ENCODE measurements around the gene UST. TPM values are rescaled to one million over a fixed set of nuclear protein-coding genes. Genes with fewer than 3 reads are reported as not detected.
A peak's percentile ranks its signal among the peaks of the same experiment; 100 is the strongest.

The UST gene
- total and polyA plus RNA-seq, 7 experiments from 2014 or later = 0.35 to 2.6 (median 0.46) TPM; not detected in 2

- Histone ChIP-seq H3K9me3 (ENCODE audit: control insufficient read depth in 2 of 3, low read length in 3 of 3) (no peaks in the 10 kb centered on the region), H3K36me3 (ENCODE audit: control insufficient read depth in 2 of 3, insufficient read depth in 3 of 3, low read length in 3 of 3) (no peaks in the 10 kb centered on the region), H3K4me1 (ENCODE audit: control insufficient read depth in 2 of 2, insufficient read depth in 2 of 2, low read length in 2 of 2) (no peaks in the 10 kb centered on the region), H3K27ac (ENCODE audit: low read depth, low read length) (no peak overlapping the region), H3K27me3 (ENCODE audit: control insufficient read depth in 2 of 2, insufficient read depth in 2 of 2, low read length in 2 of 2) (no peaks in the 10 kb centered on the region), H3K4me3 (ENCODE audit: low read length) (no peak overlapping the region)
- Mint-ChIP-seq H3K4me1 (peaks cover 0 to 54% (median 10%) of the 10 kb centered on the region in 7 donors), H3K27ac (peak overlapping the region in 3 of 9 donors; percentile 2 to 60 (median 46)), H3K4me3 (peak overlapping the region in 1 of 10 donors; percentile 10), H3K36me3 (peaks cover 0 to 45% (median 0%) of the 10 kb centered on the region in 5 donors), H3K27me3 (no peaks in the 10 kb centered on the region), H3K9me3 (peaks cover 0 to 12% (median 0%) of the 10 kb centered on the region in 11 donors)
- intact Hi-C loops (cut with micrococcal nuclease) = loop anchor here in 1 of 2 donors (1.0 kb wide), 1 partner anchor 9 kb away; no protein-coding TSS in a partner anchor
- ChIA-PET POLR2A (interaction anchor here (0.7 to 1.9 kb wide), 4 partner anchors 9 to 47 kb away, joined by 3 to 5 read pairs (median 4); no protein-coding TSS in a partner anchor), CTCF (interaction anchor here (0.6 to 3.4 kb wide), 6 partner anchors 9 to 359 kb away, joined by 3 to 17 read pairs (median 3); no protein-coding TSS in a partner anchor)
- DNase-seq (peak in 2 of 9 donors; percentile 25 to 27), ATAC-seq (no peak)
Measured at GRCh38 chr6:149075616-149076354, 329.0 kb downstream of the UST start.

GRCh38 chr6:149076355-149076734 is 329.5 kb downstream of the UST start:
- ATAC-seq (no peak), DNase-seq (no peak)
- Mint-ChIP-seq H3K4me1 (peaks cover 0 to 60% (median 10%) of the 10 kb centered on the region in 7 donors), H3K27me3 (no peaks in the 10 kb centered on the region), H3K9me3 (peaks cover 0 to 12% (median 0%) of the 10 kb centered on the region in 11 donors), H3K27ac (peak overlapping the region in 2 of 9 donors; percentile 2 to 46), H3K36me3 (peaks cover 0 to 50% (median 0%) of the 10 kb centered on the region in 5 donors), H3K4me3 (peak overlapping the region in 1 of 10 donors; percentile 10)
- H3K4me3 ChIP-seq (ENCODE audit: low read length) = no peak overlapping the region
- H3K27me3 ChIP-seq (ENCODE audit: control insufficient read depth in 2 of 2, insufficient read depth in 2 of 2, low read length in 2 of 2) = no peaks in the 10 kb centered on the region
- intact Hi-C loops (cut with micrococcal nuclease) = no loop called here
- H3K27ac ChIP-seq (ENCODE audit: low read depth, low read length) = no peak overlapping the region
- H3K4me1 ChIP-seq (ENCODE audit: control insufficient read depth in 2 of 2, insufficient read depth in 2 of 2, low read length in 2 of 2) = no peaks in the 10 kb centered on the region
- ChIA-PET CTCF (interaction anchor here (1.2 to 3.4 kb wide), 3 partner anchors 11 to 358 kb away, joined by 3 to 17 read pairs (median 3); no protein-coding TSS in a partner anchor), POLR2A (interaction anchor here (1.9 kb wide), 1 partner anchor 12 kb away, joined by 5 read pairs; no protein-coding TSS in a partner anchor)
- no peaks in the 10 kb centered on the region for H3K9me3 ChIP-seq (ENCODE audit: control insufficient read depth in 2 of 3, low read length in 3 of 3)
- no peaks in the 10 kb centered on the region for H3K36me3 ChIP-seq (ENCODE audit: control insufficient read depth in 2 of 3, insufficient read depth in 3 of 3, low read length in 3 of 3)

- peak overlapping the region in 1 of 10 donors; percentile 72 for H3K4me3 Mint-ChIP-seq
- no peak overlapping the region for H3K4me3 ChIP-seq (ENCODE audit: low read length)
- CTCF ChIA-PET = interaction anchor here (0.7 to 3.4 kb wide), 7 partner anchors 12 to 489 kb away, joined by 3 to 17 read pairs (median 3); no protein-coding TSS in a partner anchor
- H3K27me3 ChIP-seq (ENCODE audit: control insufficient read depth in 2 of 2, insufficient read depth in 2 of 2, low read length in 2 of 2) = no peaks in the 10 kb centered on the region
- peaks cover 0 to 68% (median 10%) of the 10 kb centered on the region in 7 donors for H3K4me1 Mint-ChIP-seq
- POLR2A ChIA-PET = interaction anchor here (0.7 to 1.9 kb wide), 2 partner anchors 13 to 38 kb away, joined by 3 to 5 read pairs; no protein-coding TSS in a partner anchor
- H3K4me1 ChIP-seq (ENCODE audit: control insufficient read depth in 2 of 2, insufficient read depth in 2 of 2, low read length in 2 of 2) = no peaks in the 10 kb centered on the region
- peak overlapping the region in 1 of 9 donors; percentile 85 for H3K27ac Mint-ChIP-seq
- peaks cover 0 to 7% (median 0%) of the 10 kb centered on the region in 11 donors for H3K9me3 Mint-ChIP-seq
- no peaks in the 10 kb centered on the region for H3K27me3 Mint-ChIP-seq
- no peaks in the 10 kb centered on the region for H3K9me3 ChIP-seq (ENCODE audit: control insufficient read depth in 2 of 3, low read length in 3 of 3)
- DNase-seq (no peak), ATAC-seq (no peak)
- intact Hi-C loops (cut with micrococcal nuclease) = no loop called here
- peaks cover 0 to 43% (median 0%) of the 10 kb centered on the region in 5 donors for H3K36me3 Mint-ChIP-seq
- no peak overlapping the region for H3K27ac ChIP-seq (ENCODE audit: low read depth, low read length)
- H3K36me3 ChIP-seq (ENCODE audit: control insufficient read depth in 2 of 3, insufficient read depth in 3 of 3, low read length in 3 of 3) = no peaks in the 10 kb centered on the region
Measured at GRCh38 chr6:149077208-149077607, 330.4 kb downstream of the UST start.

GRCh38 chr6:149078211-149078782 is 331.5 kb downstream of the UST start:
- peaks cover 5 to 79% (median 21%) of the 10 kb centered on the region in 7 donors for H3K4me1 Mint-ChIP-seq
- no peaks in the 10 kb centered on the region for H3K27me3 Mint-ChIP-seq
- DNase-seq (no peak), ATAC-seq (no peak)
- H3K27me3 ChIP-seq (ENCODE audit: control insufficient read depth in 2 of 2, insufficient read depth in 2 of 2, low read length in 2 of 2) = no peaks in the 10 kb centered on the region
- peaks cover 9 to 10% of the 10 kb centered on the region in 2 donors for H3K4me1 ChIP-seq (ENCODE audit: control insufficient read depth in 2 of 2, insufficient read depth in 2 of 2, low read length in 2 of 2)
- peaks cover 0 to 4% (median 0%) of the 10 kb centered on the region in 11 donors for H3K9me3 Mint-ChIP-seq
- no peaks in the 10 kb centered on the region for H3K36me3 ChIP-seq (ENCODE audit: control insufficient read depth in 2 of 3, insufficient read depth in 3 of 3, low read length in 3 of 3)
- H3K4me3 Mint-ChIP-seq = no peak overlapping the region
- peaks cover 0 to 39% (median 0%) of the 10 kb centered on the region in 5 donors for H3K36me3 Mint-ChIP-seq
- H3K27ac Mint-ChIP-seq = no peak overlapping the region
- no peaks in the 10 kb centered on the region for H3K9me3 ChIP-seq (ENCODE audit: control insufficient read depth in 2 of 3, low read length in 3 of 3)
- ChIA-PET POLR2A (interaction anchor here (0.8 kb wide), 1 partner anchor 33 kb away, joined by 3 read pairs; no protein-coding TSS in a partner anchor), CTCF (interaction anchor here (0.6 to 3.4 kb wide), 3 partner anchors 12 to 437 kb away, joined by 3 to 17 read pairs (median 7); no protein-coding TSS in a partner anchor)
- no peak overlapping the region for H3K27ac ChIP-seq (ENCODE audit: low read depth, low read length)
- intact Hi-C loops (cut with micrococcal nuclease) = no loop called here
- no peak overlapping the region for H3K4me3 ChIP-seq (ENCODE audit: low read length)

GRCh38 chr6:149079456-149079855 is 332.6 kb downstream of the UST start:
- Histone ChIP-seq H3K4me1 (ENCODE audit: control insufficient read depth in 2 of 2, insufficient read depth in 2 of 2, low read length in 2 of 2) (peaks cover 10 to 21% of the 10 kb centered on the region in 2 donors), H3K9me3 (ENCODE audit: control insufficient read depth in 2 of 3, low read length in 3 of 3) (no peaks in the 10 kb centered on the region), H3K36me3 (ENCODE audit: control insufficient read depth in 2 of 3, insufficient read depth in 3 of 3, low read length in 3 of 3) (no peaks in the 10 kb centered on the region), H3K4me3 (ENCODE audit: low read length) (no peak overlapping the region), H3K27me3 (ENCODE audit: control insufficient read depth in 2 of 2, insufficient read depth in 2 of 2, low read length in 2 of 2) (no peaks in the 10 kb centered on the region), H3K27ac (ENCODE audit: low read depth, low read length) (no peak overlapping the region)
- Mint-ChIP-seq H3K27ac (peak overlapping the region in 2 of 9 donors; percentile 36), H3K36me3 (peaks cover 0 to 30% (median 0%) of the 10 kb centered on the region in 5 donors), H3K4me3 (no peak overlapping the region), H3K9me3 (peaks cover 0 to 2% (median 0%) of the 10 kb centered on the region in 11 donors), H3K4me1 (peaks cover 10 to 87% (median 33%) of the 10 kb centered on the region in 7 donors), H3K27me3 (no peaks in the 10 kb centered on the region)
- intact Hi-C loops (cut with micrococcal nuclease) = no loop called here
- POLR2A ChIA-PET = no interaction called here
- DNase-seq = no peak
- CTCF ChIA-PET = interaction anchor here (1.4 to 2.3 kb wide), 3 partner anchors 17 to 354 kb away, joined by 4 to 22 read pairs (median 4); no protein-coding TSS in a partner anchor
- ATAC-seq = no peak

GRCh38 chr6:149079911-149080491 is 333.2 kb downstream of the UST start:
- Mint-ChIP-seq H3K4me1 (peaks cover 10 to 87% (median 38%) of the 10 kb centered on the region in 7 donors), H3K4me3 (no peak overlapping the region), H3K27me3 (no peaks in the 10 kb centered on the region), H3K27ac (peak overlapping the region in 1 of 9 donors; percentile 20), H3K36me3 (peaks cover 0 to 29% (median 0%) of the 10 kb centered on the region in 5 donors), H3K9me3 (peaks cover 0 to 2% (median 0%) of the 10 kb centered on the region in 11 donors)
- ChIA-PET POLR2A (no interaction called here), CTCF (interaction anchor here (0.9 to 2.3 kb wide), 7 partner anchors 17 to 437 kb away, joined by 3 to 22 read pairs (median 4); no protein-coding TSS in a partner anchor)
- H3K4me3 ChIP-seq (ENCODE audit: low read length) = no peak overlapping the region
- H3K36me3 ChIP-seq (ENCODE audit: control insufficient read depth in 2 of 3, insufficient read depth in 3 of 3, low read length in 3 of 3) = no peaks in the 10 kb centered on the region
- H3K27me3 ChIP-seq (ENCODE audit: control insufficient read depth in 2 of 2, insufficient read depth in 2 of 2, low read length in 2 of 2) = no peaks in the 10 kb centered on the region
- no peaks in the 10 kb centered on the region for H3K9me3 ChIP-seq (ENCODE audit: control insufficient read depth in 2 of 3, low read length in 3 of 3)
- intact Hi-C loops (cut with micrococcal nuclease) = loop anchor here in 1 of 2 donors (5.0 kb wide), 1 partner anchor 287 kb away; no protein-coding TSS in a partner anchor
- H3K27ac ChIP-seq (ENCODE audit: low read depth, low read length) = no peak overlapping the region
- H3K4me1 ChIP-seq (ENCODE audit: control insufficient read depth in 2 of 2, insufficient read depth in 2 of 2, low read length in 2 of 2) = peaks cover 16 to 25% of the 10 kb centered on the region in 2 donors
- DNase-seq = no peak
- ATAC-seq = no peak
